Endothelial cell of umbilical vein (primary cell): ENCODE measurements around the gene PLEKHA7.

ENCODE experiments used
- EZH2 ChIP-seq: IDR thresholded peaks from 2 replicates; pipeline ENCODE4 v1.6.1; 2012; ENCODE audit warnings: borderline replicate concordance, low read depth, mild to moderate bottlenecking, moderate library complexity, low read length, inconsistent platforms; ENCODE audit not compliant: severe bottlenecking
- FOS ChIP-seq: IDR thresholded peaks from 2 replicates; pipeline ENCODE4 v1.6.1; 2011; ENCODE audit warnings: mild to moderate bottlenecking, low read length, moderate library complexity, borderline replicate concordance; ENCODE audit not compliant: insufficient read depth
- JUN ChIP-seq: IDR thresholded peaks from 2 replicates; pipeline ENCODE4 v1.6.1; 2011; ENCODE audit warnings: borderline replicate concordance, low read depth; ENCODE audit not compliant: insufficient read length, insufficient read depth
- MYC ChIP-seq: IDR thresholded peaks from one replicate; pipeline ENCODE4 v1.6.1; 2011; ENCODE audit warnings: mild to moderate bottlenecking, low read depth, low read length
- POLR2A ChIP-seq: IDR thresholded peaks from 2 replicates; pipeline ENCODE4 v1.6.1; 2012; ENCODE audit warnings: low read depth, mild to moderate bottlenecking, control low read depth, low read length
- POLR2AphosphoS5 ChIP-seq: IDR thresholded peaks from 2 replicates; pipeline ENCODE4 v1.6.1; 2012; ENCODE audit warnings: low read depth, mild to moderate bottlenecking, control low read depth, low read length, moderate library complexity; ENCODE audit not compliant: insufficient read depth
- TF ChIP-seq, protein P1 (sequence below), 2 donors: IDR thresholded peaks; 1 replicate in 1 of 2; 2 replicates in 1 of 2; pipeline ENCODE4 v1.5.1; 2011; ENCODE audit warnings: low read length in 2 of 2, mild to moderate bottlenecking in 2 of 2, moderate library complexity in 2 of 2, control low read depth in 1 of 2, inconsistent platforms in 1 of 2, low read depth in 1 of 2; ENCODE audit not compliant: insufficient read depth in 1 of 2; ENCODE audit errors: extremely low read depth in 1 of 2
- TF ChIP-seq, protein P2 (sequence below): IDR thresholded peaks from 2 replicates; pipeline ENCODE4 v1.6.1; 2011; ENCODE audit not compliant: insufficient read depth, insufficient read length

DNA sequence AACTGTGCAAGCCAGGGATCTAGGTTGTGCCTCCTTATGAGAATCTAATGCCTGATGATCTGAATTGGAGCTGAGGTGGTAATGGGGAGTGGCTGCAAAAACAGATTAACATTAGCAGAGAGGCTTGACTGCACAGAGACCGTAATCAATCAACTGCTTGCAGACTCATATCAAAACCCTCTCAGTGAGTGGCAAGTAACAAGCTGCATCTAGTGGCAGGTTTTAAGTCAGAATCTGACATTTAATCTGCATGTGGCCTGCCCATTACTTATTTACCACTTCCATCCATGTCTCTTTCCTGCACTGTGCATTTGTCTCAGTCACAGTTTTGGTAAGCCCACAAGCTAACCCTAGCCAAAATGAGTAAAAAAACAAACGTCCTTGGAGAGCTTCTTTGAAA, 264.5 kb downstream of the PLEKHA7 start:
- TF ChIP-seq, protein P1, sequence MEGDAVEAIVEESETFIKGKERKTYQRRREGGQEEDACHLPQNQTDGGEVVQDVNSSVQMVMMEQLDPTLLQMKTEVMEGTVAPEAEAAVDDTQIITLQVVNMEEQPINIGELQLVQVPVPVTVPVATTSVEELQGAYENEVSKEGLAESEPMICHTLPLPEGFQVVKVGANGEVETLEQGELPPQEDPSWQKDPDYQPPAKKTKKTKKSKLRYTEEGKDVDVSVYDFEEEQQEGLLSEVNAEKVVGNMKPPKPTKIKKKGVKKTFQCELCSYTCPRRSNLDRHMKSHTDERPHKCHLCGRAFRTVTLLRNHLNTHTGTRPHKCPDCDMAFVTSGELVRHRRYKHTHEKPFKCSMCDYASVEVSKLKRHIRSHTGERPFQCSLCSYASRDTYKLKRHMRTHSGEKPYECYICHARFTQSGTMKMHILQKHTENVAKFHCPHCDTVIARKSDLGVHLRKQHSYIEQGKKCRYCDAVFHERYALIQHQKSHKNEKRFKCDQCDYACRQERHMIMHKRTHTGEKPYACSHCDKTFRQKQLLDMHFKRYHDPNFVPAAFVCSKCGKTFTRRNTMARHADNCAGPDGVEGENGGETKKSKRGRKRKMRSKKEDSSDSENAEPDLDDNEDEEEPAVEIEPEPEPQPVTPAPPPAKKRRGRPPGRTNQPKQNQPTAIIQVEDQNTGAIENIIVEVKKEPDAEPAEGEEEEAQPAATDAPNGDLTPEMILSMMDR (IDR thresholded peaks at IDR 0.05; ENCODE audit: extremely low read depth in 1 of 2, insufficient read depth in 1 of 2, low read depth in 1 of 2, low read length in 2 of 2), result no peak
- TF ChIP-seq EZH2 (no peak), POLR2A (no peak), POLR2AphosphoS5 (no peak), JUN (no peak), MYC (no peak), FOS (no peak)
- TF ChIP-seq, protein P2, sequence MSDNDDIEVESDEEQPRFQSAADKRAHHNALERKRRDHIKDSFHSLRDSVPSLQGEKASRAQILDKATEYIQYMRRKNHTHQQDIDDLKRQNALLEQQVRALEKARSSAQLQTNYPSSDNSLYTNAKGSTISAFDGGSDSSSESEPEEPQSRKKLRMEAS, result no peak
